Liver (tissue), 9 donors: Measurements from ENCODE around the gene PVALEF. TPM values are rescaled to one million over a fixed set of nuclear protein-coding genes. Genes with fewer than 3 reads are reported as not detected.

Experiments
- DNase-seq: peaks from one replicate; pipeline ENCODE4 v3.0.0-alpha.2; 2017; ENCODE audit warnings: low spot score
- H3K27ac ChIP-seq, 2 donors: one replicate each; pipeline ENCODE4 v1.7.0; 2013; ENCODE audit warnings: inconsistent platforms in 2 of 2, low read length in 2 of 2, control low read depth in 1 of 2, low read depth in 1 of 2, mild to moderate bottlenecking in 1 of 2
- H3K27me3 ChIP-seq, 4 donors: one replicate each; pipeline versions ENCODE4 v1.6.1 to v1.7.0; 2013; ENCODE audit warnings: low read length in 3 of 4, inconsistent platforms in 1 of 4, mild to moderate bottlenecking in 1 of 4, moderate library complexity in 1 of 4; ENCODE audit not compliant: control insufficient read depth in 4 of 4, insufficient read depth in 4 of 4
- H3K36me3 ChIP-seq, 4 donors: one replicate each; pipeline versions ENCODE4 v1.6.1 to v1.7.0; 2013; ENCODE audit warnings: low read length in 3 of 4, mild to moderate bottlenecking in 3 of 4, low read depth in 1 of 4, moderate library complexity in 1 of 4; ENCODE audit not compliant: control insufficient read depth in 4 of 4, insufficient read depth in 3 of 4
- H3K4me1 ChIP-seq, 4 donors: one replicate each; pipeline versions ENCODE4 v1.6.1 to v1.7.0; 2013; ENCODE audit warnings: low read length in 3 of 4, mild to moderate bottlenecking in 3 of 4, moderate library complexity in 1 of 4; ENCODE audit not compliant: control insufficient read depth in 4 of 4, insufficient read depth in 4 of 4
- H3K4me3 ChIP-seq, 3 donors: one replicate each; pipeline versions ENCODE4 v1.6.1 to v1.7.0; 2013; ENCODE audit warnings: low read length in 3 of 3, control low read depth in 1 of 3, low read depth in 1 of 3, mild to moderate bottlenecking in 1 of 3
- H3K9ac ChIP-seq, 2 donors: one replicate each; pipeline ENCODE4 v1.7.0; 2013; ENCODE audit warnings: low read length in 2 of 2, mild to moderate bottlenecking in 2 of 2, moderate library complexity in 2 of 2, control low read depth in 1 of 2, low read depth in 1 of 2
- H3K9me3 ChIP-seq, 4 donors: one replicate each; pipeline versions ENCODE4 v1.6.1 to v1.7.0; 2013; ENCODE audit warnings: low read length in 3 of 4; ENCODE audit not compliant: control insufficient read depth in 4 of 4
- EGR1 ChIP-seq, 2 donors: IDR thresholded peaks; 2 replicates each; pipeline ENCODE4 v1.6.1; 2016 to 2018; ENCODE audit warnings: antibody characterized with exemption in 2 of 2, low read depth in 2 of 2
- FOXA1 ChIP-seq: IDR thresholded peaks from 2 replicates; pipeline ENCODE4 v1.6.1; 2016; ENCODE audit warnings: antibody characterized with exemption
- FOXA2 ChIP-seq: IDR thresholded peaks from 2 replicates; pipeline ENCODE4 v1.6.1; 2016; ENCODE audit warnings: antibody characterized with exemption
- GABPA ChIP-seq, 2 donors: IDR thresholded peaks in 1 of 2; conservative IDR thresholded peaks in 1 of 2; 2 replicates each; pipeline ENCODE4 v1.6.1; 2016; ENCODE audit warnings: antibody characterized with exemption in 2 of 2, mild to moderate bottlenecking in 1 of 2, moderate library complexity in 1 of 2
- HNF4A ChIP-seq, 2 donors: conservative IDR thresholded peaks; 2 replicates each; pipeline ENCODE4 v1.6.1; 2016; ENCODE audit warnings: antibody characterized with exemption in 2 of 2, mild to moderate bottlenecking in 2 of 2
- HNF4G ChIP-seq: IDR thresholded peaks from 2 replicates; pipeline ENCODE4 v1.6.1; 2016; ENCODE audit warnings: antibody characterized with exemption
- JUND ChIP-seq, 2 donors: IDR thresholded peaks; 2 replicates each; pipeline ENCODE4 v1.6.1; 2016; ENCODE audit warnings: antibody characterized with exemption in 2 of 2
- MAX ChIP-seq: IDR thresholded peaks from 2 replicates; pipeline ENCODE4 v1.6.1; 2016; ENCODE audit warnings: antibody characterized with exemption
- NR2F2 ChIP-seq: IDR thresholded peaks from 2 replicates; pipeline ENCODE4 v1.6.1; 2016; ENCODE audit warnings: antibody characterized with exemption
- RAD21 ChIP-seq, 2 donors: IDR thresholded peaks; 2 replicates each; pipeline ENCODE4 v1.6.1; 2016; ENCODE audit warnings: antibody characterized with exemption in 2 of 2, mild to moderate bottlenecking in 2 of 2
- REST ChIP-seq: IDR thresholded peaks from 2 replicates; pipeline ENCODE4 v1.6.1; 2016; ENCODE audit warnings: antibody characterized with exemption, mild to moderate bottlenecking
- RXRA ChIP-seq, 2 donors: IDR thresholded peaks; 2 replicates each; pipeline ENCODE4 v1.6.1; 2017 to 2018; ENCODE audit warnings: antibody characterized with exemption in 2 of 2, mild to moderate bottlenecking in 1 of 2
- SP1 ChIP-seq: IDR thresholded peaks from 2 replicates; pipeline ENCODE4 v1.6.1; 2018; ENCODE audit warnings: antibody characterized with exemption, mild to moderate bottlenecking
- TAF1 ChIP-seq: conservative IDR thresholded peaks from 2 replicates; pipeline ENCODE4 v1.6.1; 2016; ENCODE audit warnings: antibody characterized with exemption, mild to moderate bottlenecking
- YY1 ChIP-seq: IDR thresholded peaks from 2 replicates; pipeline ENCODE4 v1.6.1; 2016; ENCODE audit warnings: antibody characterized with exemption, mild to moderate bottlenecking
- WGBS: extraction: QIAGEN DNeasy Blood & Tissue Kit; methylation state at CpG from one replicate; pipeline ENCODE4 v1.1.7; 2013; 5-methylcytosine and 5-hydroxymethylcytosine counted together
- polyA plus RNA-seq, 2 donors: library from polyadenylated mRNA; stranded (reverse) in 1 of 2; unstranded in 1 of 2; fragments of 200-250 nt in 1 of 2; fragments of >200 nt in 1 of 2; fragmentation: Nextera tagmentation in 1 of 2; extraction: Ambion mirVana in 1 of 2; gene quantifications; one replicate each; pipeline versions ENCODE4 v1.2.1 to v1.2.3, GENCODE V29; 2013 to 2015
- total RNA-seq, 2 donors: library from RNA; depleted of rRNA; stranded (reverse); fragments of >200 nt; gene quantifications; one replicate each; pipeline ENCODE4 v1.2.3, GENCODE V29; 2014
- TF ChIP-seq, protein P1 (sequence below): fragments of 150-350 bp; IDR thresholded peaks from 2 replicates; pipeline ENCODE4 v1.5.1; 2017; ENCODE audit warnings: improper control_type of control experiment, low read depth, low read length; ENCODE audit not compliant: missing input control
- TF ChIP-seq, protein P2 (sequence below): IDR thresholded peaks from 2 replicates; pipeline ENCODE4 v1.6.1; 2016; ENCODE audit warnings: antibody characterized with exemption
- TF ChIP-seq, protein P3 (sequence below): IDR thresholded peaks from 2 replicates; pipeline ENCODE4 v1.6.1; 2016; ENCODE audit warnings: antibody characterized with exemption
- donor health status: healthy.
- donor health status: healthy.
- donor health status: healthy.
- donor health status: healthy.
- donor health status: healthy.

The PVALEF gene
- total and polyA plus RNA-seq, 4 donors, result not detected

- Histone ChIP-seq H3K4me3 (no peak overlapping the region), H3K27ac (no peak overlapping the region), H3K9me3 (no peaks in the 10 kb centered on the region), H3K9ac (no peak overlapping the region), H3K36me3 (no peaks in the 10 kb centered on the region), H3K27me3 (no peaks in the 10 kb centered on the region), H3K4me1 (peaks cover 0 to 2% (median 1%) of the 10 kb centered on the region in 4 donors)
- 91% methylated on average over 38 of the region's 38 CpGs for WGBS
- no peak for TF ChIP-seq RXRA (IDR thresholded peaks at IDR 0.05)
- no peak for TF ChIP-seq YY1
- no peak for TF ChIP-seq GABPA (IDR thresholded peaks at IDR 0.05 in 1 of 2, conservative IDR thresholded peaks at IDR 0.05 in 1 of 2)
- no peak for TF ChIP-seq EGR1 (IDR thresholded peaks at IDR 0.05; ENCODE audit: low read depth in 2 of 2)
- TF ChIP-seq REST, result no peak
- no peak for TF ChIP-seq JUND (IDR thresholded peaks at IDR 0.05)
- no peak for TF ChIP-seq MAX
- TF ChIP-seq, protein P1, sequence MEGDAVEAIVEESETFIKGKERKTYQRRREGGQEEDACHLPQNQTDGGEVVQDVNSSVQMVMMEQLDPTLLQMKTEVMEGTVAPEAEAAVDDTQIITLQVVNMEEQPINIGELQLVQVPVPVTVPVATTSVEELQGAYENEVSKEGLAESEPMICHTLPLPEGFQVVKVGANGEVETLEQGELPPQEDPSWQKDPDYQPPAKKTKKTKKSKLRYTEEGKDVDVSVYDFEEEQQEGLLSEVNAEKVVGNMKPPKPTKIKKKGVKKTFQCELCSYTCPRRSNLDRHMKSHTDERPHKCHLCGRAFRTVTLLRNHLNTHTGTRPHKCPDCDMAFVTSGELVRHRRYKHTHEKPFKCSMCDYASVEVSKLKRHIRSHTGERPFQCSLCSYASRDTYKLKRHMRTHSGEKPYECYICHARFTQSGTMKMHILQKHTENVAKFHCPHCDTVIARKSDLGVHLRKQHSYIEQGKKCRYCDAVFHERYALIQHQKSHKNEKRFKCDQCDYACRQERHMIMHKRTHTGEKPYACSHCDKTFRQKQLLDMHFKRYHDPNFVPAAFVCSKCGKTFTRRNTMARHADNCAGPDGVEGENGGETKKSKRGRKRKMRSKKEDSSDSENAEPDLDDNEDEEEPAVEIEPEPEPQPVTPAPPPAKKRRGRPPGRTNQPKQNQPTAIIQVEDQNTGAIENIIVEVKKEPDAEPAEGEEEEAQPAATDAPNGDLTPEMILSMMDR, result no peak
- TF ChIP-seq NR2F2, result no peak
- TF ChIP-seq FOXA1, result no peak
- no peak for TF ChIP-seq HNF4A (conservative IDR thresholded peaks at IDR 0.05)
- no peak for TF ChIP-seq RAD21 (IDR thresholded peaks at IDR 0.05)
- TF ChIP-seq FOXA2, result no peak
- TF ChIP-seq HNF4G, result no peak
- TF ChIP-seq, protein P2, sequence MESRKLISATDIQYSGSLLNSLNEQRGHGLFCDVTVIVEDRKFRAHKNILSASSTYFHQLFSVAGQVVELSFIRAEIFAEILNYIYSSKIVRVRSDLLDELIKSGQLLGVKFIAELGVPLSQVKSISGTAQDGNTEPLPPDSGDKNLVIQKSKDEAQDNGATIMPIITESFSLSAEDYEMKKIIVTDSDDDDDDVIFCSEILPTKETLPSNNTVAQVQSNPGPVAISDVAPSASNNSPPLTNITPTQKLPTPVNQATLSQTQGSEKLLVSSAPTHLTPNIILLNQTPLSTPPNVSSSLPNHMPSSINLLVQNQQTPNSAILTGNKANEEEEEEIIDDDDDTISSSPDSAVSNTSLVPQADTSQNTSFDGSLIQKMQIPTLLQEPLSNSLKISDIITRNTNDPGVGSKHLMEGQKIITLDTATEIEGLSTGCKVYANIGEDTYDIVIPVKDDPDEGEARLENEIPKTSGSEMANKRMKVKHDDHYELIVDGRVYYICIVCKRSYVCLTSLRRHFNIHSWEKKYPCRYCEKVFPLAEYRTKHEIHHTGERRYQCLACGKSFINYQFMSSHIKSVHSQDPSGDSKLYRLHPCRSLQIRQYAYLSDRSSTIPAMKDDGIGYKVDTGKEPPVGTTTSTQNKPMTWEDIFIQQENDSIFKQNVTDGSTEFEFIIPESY, result no peak
- TF ChIP-seq, protein P3, sequence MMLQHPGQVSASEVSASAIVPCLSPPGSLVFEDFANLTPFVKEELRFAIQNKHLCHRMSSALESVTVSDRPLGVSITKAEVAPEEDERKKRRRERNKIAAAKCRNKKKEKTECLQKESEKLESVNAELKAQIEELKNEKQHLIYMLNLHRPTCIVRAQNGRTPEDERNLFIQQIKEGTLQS, result no peak
- TF ChIP-seq SP1, result no peak
- no peak for TF ChIP-seq TAF1
- DNase-seq, result no peak
Observed at GRCh38 chr17:81156866-81157805, 8.2 kb upstream of the PVALEF start.
